ENCODE data around the gene LAMP1.
"Not testable (repeated sequence)": the region's sequence is repeated elsewhere in the genome, so short reads cannot be mapped to it uniquely, and the experiment has no call there.

Gene LAMP1

GRCh38 chr13:113355621-113356020 is 58.6 kb downstream of the LAMP1 start:
- DNase-seq (ENCODE audit: low read depth in 2 of 2) = no peak

GRCh38 chr13:113356596-113356995 is 59.6 kb downstream of the LAMP1 start:
- no peak for DNase-seq (ENCODE audit: low read depth in 2 of 2)

DNA sequence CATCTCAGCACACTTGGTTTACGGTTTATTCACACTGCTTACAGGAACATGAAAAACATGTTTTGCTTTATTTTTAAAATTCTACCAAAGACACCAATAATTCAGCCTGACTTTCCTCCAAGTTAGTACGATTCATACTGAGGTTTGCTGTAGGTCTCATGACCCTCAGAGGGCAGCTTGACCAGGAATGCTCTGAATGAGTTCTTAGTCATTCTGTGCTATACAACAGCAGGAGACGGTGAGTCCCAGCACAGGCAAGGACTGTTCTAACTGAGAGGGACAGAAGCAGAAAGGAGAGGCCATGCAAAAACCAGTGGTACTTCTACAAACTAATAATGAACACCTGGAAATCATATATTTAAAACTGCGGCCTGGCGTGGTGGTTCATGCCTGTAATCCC is 60.5 kb downstream of the LAMP1 start:
- no peak for DNase-seq (ENCODE audit: low read depth in 2 of 2)

DNA sequence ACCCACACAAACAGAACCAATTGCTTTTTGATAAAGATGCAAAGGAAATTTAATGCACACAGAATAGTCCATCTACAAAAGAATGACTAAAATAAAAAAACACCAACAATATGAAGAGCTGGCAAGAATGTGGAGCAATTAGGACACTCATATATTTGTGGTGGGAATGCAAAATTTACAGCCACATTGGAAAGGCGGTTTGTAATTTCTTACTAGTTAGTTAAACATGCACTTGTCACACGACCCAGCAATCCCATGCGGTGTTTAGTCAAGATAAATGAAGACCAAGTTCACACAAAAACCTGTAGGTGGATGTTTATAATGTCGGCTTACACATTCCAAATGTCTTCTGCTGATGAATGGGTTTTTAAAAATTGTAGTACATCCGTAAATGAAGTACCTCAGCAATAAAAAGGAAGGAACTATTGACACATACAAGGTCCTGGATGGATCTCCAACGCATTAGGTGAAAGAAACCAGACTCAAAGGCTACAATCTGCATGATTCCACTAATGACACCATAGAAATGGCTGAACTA is 61.7 kb downstream of the LAMP1 start:
- no peak for DNase-seq (ENCODE audit: low read depth in 2 of 2)

GRCh38 chr13:113359571-113359970 is 62.5 kb downstream of the LAMP1 start:
- no peak for DNase-seq (ENCODE audit: low read depth in 2 of 2)

DNA sequence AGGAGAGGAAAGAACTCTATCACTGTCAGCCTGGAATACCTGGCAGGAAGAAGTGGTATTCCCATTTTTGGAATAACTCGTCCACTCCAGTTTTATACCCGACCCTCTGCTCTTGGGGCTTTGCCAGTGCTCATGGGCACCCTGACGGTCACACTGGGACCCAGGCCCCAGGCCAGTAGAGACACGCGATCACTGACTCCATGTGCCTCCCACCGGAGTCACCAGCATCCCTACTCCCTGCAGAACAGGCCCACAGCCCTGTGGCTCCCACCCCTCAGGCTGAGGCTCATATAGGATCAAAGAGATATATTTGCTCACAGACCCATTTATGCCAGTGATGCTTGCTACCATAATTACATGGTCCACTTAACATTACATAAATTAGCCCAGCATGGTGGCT is 63.4 kb downstream of the LAMP1 start:
- DNase-seq (ENCODE audit: low read depth in 2 of 2) = no peak

DNA sequence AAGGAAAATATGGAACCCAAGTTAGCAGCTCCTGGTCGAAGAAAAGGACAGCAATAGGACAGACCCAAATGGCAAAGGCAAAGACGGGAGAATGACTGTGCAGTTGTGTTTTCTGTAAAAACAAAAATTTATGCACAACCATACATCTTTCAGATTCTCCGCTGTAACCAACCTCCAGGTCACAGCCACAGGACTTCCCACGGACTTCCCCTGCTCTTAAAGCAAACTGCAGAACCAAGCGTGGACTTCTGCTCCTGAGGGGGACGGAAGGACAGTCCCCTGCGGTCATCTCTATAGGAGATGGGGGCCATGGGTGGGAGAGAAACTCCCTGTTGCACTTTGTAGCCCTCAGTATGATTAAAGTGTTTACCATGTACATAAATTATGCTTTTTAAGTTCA is 64.4 kb downstream of the LAMP1 start:
- DNase-seq (ENCODE audit: low read depth in 2 of 2) = no peak

- no peak for DNase-seq (ENCODE audit: low read depth in 2 of 2)
These were observed 67.4 kb downstream of the LAMP1 start for GRCh38 chr13:113364311-113364889.

DNA sequence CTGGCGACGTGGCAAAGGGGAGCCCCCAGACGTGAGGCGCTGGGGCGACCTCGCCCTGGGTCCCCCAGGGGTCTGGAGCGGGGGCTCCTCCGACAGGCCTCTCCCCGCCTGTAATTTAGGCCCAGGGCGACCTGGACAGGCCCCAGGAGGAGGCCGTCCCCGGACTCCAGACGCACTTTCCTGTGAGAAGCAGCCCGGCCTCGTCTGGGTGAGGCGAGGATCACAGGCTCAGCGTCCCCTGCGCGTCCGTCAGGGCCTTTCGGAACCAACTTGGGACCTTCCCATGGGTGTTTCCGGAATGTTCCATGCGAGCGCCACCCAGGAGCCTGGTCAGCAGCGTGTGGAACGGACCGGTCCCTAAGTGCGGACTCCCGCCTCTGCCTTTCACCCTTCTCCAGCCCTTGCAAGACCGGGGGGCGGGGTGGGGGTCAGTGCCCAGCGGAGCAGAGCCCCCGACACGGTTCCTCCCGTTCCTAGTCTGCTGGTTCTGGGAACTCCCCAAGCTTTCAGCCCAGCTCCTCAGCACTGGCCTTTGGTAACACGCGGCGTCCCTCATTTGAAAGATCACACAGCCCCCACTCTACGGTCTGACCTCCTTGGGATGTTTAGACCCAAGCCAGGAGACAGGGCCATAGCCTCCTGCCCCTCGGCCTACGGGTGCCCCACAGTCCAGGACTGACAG is 68.0 kb downstream of the LAMP1 start:
- no peak for DNase-seq (ENCODE audit: low read depth in 2 of 2)

DNA sequence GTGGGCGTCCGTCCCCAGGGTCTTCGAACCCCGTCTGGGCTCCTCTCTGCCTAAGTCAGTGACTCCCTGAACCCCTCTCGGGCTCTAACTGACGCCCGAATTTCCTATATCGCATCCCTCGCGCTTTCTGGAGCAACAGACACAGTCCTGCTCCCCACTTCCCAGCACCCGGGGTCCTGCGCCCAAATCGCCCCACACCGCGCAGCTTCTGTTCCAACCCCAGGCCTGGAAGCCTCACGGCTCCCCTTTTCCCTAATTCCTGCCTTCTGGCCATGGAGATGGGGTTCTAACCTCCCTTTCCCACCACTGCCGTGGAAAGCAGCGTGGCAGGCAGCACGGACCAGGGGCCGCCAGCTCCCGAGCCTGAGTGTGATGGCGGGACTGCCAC is 68.5 kb downstream of the LAMP1 start:
- DNase-seq (ENCODE audit: low read depth in 2 of 2) = no peak

DNA sequence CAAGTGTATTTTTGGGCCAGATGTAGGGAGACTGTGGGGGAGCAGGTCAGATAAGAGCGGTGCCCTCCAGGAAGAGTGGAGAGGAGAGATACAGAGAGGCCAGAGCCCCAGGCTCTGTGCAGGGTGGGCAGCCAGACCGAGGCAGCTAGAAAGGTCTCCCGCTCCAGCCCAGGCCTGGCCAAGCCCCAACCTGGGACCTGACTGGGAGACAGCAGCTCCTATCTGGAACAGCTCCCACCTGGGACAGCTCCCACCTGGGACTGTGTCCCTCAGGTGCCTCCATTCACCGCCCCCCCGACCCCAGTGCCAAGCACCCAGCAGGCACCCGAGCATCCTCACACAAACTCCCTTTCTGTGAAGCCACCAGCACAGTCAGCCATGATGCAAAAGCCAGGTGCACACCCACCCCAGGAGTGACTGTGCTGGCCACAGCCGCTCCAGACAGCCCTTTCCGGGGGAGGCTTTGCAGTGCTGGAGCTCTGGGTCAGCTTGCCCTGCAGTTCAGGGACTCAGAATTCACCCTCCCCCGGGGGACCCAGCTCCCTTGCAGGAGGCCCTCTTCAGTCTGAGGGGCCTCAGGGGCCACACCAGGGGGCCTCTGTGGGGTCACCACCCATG is 69.0 kb downstream of the LAMP1 start:
- no peak for DNase-seq (ENCODE audit: low read depth in 2 of 2)

DNA sequence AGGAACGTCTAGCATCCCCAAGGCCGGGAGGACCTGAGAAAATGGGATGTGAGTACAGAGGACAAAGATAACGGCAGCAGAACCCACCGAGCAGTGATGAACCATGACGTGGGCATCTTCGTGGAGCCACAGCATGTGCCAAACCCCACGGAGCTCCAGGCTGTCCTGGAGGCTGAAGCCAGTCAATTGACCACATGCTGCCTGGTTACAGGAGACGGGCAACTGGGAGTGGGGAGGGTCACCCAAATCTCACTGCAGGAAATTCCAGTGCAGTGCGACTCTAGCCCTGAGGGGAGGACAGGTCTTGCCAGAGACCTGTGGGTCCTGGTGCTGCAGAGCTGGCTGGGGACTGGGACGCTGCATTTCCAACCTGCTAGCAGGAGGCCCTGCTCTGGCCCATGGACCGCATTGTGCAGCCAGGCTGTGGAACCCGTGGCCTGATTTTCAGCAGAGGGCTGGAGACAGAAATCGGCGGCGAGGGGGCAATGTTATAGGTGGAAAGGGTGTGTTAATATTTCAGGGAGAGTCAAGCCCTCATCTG is 70.1 kb downstream of the LAMP1 start:
- no peak for DNase-seq (ENCODE audit: low read depth in 2 of 2)

DNA sequence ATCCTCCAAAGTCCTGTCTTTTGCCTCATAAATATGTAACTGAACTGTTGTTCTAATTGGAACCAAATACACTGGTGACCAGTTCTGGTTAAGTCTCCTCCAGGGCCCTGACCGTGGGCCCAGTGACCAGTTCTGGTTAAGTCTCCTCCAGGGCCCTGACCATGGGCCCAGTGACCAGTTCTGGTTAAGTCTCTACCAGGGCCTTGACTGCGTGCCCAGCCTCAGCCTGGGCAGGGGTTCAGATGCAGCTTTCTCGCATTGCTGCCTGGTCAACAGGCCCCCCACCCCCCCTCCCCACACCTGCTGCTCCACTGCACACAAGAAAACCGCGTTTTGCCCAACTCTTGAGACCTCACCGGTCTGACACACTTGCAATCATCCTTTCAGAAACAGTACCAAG is 70.7 kb downstream of the LAMP1 start:
- DNase-seq (ENCODE audit: low read depth in 2 of 2) = no peak

DNA sequence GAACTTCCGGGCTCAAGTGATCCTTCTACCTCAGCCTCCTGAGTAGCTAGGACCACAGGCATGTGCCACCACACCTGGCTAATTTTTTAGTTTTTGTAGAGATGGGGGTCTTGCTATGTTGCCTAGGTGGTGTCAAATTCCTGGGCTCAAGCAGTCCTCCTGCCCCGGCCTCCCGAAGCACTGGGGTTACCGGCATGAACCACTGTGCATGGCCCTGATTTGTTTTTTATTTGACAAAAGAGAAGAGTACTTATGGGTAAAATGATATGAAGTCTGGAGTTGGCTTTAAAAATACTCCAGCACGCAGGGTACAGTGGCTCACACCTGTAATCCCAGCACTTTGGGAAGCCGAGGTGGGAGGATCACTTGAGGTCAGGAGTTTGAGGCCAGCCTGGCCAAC is 71.3 kb downstream of the LAMP1 start:
- not testable (repeated sequence) for DNase-seq (ENCODE audit: low read depth in 2 of 2)

- DNase-seq (ENCODE audit: low read depth in 2 of 2) = no peak
These were observed 72.2 kb downstream of the LAMP1 start for GRCh38 chr13:113369189-113369588.

GRCh38 chr13:113369881-113370280 is 72.8 kb downstream of the LAMP1 start:
- no peak for DNase-seq (ENCODE audit: low read depth in 2 of 2)

GRCh38 chr13:113371061-113371460 is 74.0 kb downstream of the LAMP1 start:
- no peak for DNase-seq (ENCODE audit: low read depth in 2 of 2)

DNA sequence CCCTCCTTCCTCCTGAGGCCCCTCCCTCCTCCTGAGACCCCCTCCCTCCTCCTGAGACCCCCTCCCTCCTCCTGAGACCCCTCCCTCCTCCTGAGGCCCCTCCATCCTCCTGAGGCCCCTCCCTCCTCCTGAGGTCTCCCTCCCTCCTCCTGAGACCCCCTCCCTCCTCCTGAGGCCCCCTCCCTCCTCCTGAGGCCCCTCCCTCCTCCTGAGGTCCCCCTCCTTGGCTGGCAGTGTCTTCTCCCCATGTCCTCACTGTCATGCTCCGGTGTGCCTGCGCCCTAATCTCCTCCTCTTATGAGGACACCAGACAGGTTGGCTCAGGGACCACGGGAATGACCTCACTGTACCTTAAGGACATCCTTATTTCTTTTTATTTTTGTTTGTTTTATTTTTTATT is 74.7 kb downstream of the LAMP1 start:
- DNase-seq (ENCODE audit: low read depth in 2 of 2) = not testable (repeated sequence)

Data from stimulated activated CD4-positive, alpha-beta T cell treated with anti-CD3 and anti-CD28 coated beads, Interleukin-12 subunit alpha, Interleukin-12 subunit beta, amount 100 ng/mL, for 24 hours (primary cell).